ENCODE measurements around the gene RAD23B.

The RAD23B gene

DNA sequence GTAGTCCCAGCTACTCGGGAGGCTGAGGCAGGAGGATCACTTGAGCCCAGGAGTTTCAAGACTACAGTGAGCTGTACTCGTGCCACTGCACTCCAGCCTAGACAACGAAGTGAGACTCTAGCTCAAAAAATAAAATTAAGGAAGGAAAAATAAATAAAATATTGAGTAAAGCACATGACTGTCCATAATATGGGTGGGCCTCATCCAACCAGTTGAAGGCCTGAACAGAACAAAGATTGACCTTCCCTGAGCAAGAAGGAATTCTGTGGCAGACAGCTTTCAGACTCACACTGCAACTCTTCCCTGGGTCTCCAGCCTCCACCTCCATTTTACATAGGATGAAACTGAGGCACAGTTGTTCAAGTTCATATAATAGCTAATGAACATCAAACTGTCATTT, 72.3 kb downstream of the RAD23B start:
- FAIRE-seq, result no peak
- no peak for DNase-seq (ENCODE audit: insufficient read length, low spot score)
- no peak for TF ChIP-seq POU2F2 (IDR thresholded peaks at IDR 0.05; ENCODE audit: low read depth, low read length)
- TF ChIP-seq PAX5 (IDR thresholded peaks at IDR 0.05; ENCODE audit: insufficient read depth, low read length, severe bottlenecking), result no peak
- no peak for TF ChIP-seq TAF1 (IDR thresholded peaks at IDR 0.05; ENCODE audit: low read depth, low read length)
- TF ChIP-seq POLR2AphosphoS5 (IDR thresholded peaks at IDR 0.05; ENCODE audit: low read depth, low read length), result no peak
- no peak for TF ChIP-seq SPI1 (IDR thresholded peaks at IDR 0.05; ENCODE audit: low read depth, low read length)
- TF ChIP-seq POLR2A (IDR thresholded peaks at IDR 0.05; ENCODE audit: low read depth, low read length), result no peak

GRCh38 chr9:107358986-107359385, 75.9 kb downstream of the RAD23B start:
- DNase-seq (ENCODE audit: insufficient read length, low spot score) (no peak), FAIRE-seq (no peak)

DNA sequence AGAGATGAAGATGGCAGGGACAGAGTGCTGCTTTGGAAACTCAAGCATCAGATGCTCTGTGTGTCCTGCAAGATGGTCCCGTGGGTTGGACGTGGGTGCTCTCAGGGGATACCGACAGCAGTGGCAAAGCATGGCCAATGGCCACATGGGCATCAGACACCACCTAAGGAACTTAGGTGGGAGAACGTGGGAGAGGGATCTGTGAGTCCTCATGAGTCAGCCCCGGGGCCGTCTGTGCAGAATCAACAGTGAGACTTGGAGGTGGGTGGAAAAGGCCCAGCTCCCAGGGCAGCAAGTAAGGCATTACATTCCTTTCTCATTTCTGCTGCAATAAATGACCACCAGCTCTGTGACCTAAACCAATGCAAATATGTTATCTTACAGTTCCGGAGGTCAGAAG, 77.0 kb downstream of the RAD23B start:
- no peak for FAIRE-seq
- DNase-seq (ENCODE audit: insufficient read length, low spot score), result no peak

More at GRCh38 chr9:107358986-107359385, 75.9 kb downstream of the RAD23B start:
- TF ChIP-seq POU2F2 (IDR thresholded peaks at IDR 0.05; ENCODE audit: low read depth, low read length) (no peak), SPI1 (IDR thresholded peaks at IDR 0.05; ENCODE audit: low read depth, low read length) (no peak)

DNA sequence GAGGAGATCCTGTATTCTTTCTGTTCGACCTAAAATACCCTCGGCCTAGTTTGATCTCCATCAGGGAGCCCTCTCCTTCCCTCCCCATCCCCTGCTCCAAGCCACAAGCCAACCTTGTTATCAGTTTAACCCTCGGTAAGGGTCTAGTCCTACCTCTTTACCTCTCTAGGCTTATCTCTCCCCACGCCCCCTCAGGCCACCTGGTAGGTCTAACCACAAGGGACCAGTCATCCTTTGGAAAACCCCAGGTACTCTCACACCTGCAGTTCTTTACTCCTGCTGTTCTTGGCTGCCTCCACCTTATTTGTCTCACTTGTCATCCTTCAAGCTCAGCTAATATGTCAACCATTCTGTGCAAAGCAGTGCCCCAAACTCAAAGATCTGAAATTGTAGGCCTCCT, 78.7 kb downstream of the RAD23B start:
- TF ChIP-seq TAF1 (IDR thresholded peaks at IDR 0.05; ENCODE audit: low read depth, low read length) (no peak), POLR2AphosphoS5 (IDR thresholded peaks at IDR 0.05; ENCODE audit: low read depth, low read length) (no peak), PAX5 (IDR thresholded peaks at IDR 0.05; ENCODE audit: insufficient read depth, low read length, severe bottlenecking) (no peak), POLR2A (IDR thresholded peaks at IDR 0.05; ENCODE audit: low read depth, low read length) (no peak)
- FAIRE-seq (no peak), DNase-seq (ENCODE audit: insufficient read length, low spot score) (no peak)

More for the DNA sequence above, 77.0 kb downstream of the RAD23B start:
- TF ChIP-seq TAF1 (IDR thresholded peaks at IDR 0.05; ENCODE audit: low read depth, low read length), result no peak
- no peak for TF ChIP-seq POU2F2 (IDR thresholded peaks at IDR 0.05; ENCODE audit: low read depth, low read length)
- TF ChIP-seq SPI1 (IDR thresholded peaks at IDR 0.05; ENCODE audit: low read depth, low read length), result no peak
- TF ChIP-seq POLR2AphosphoS5 (IDR thresholded peaks at IDR 0.05; ENCODE audit: low read depth, low read length), result no peak
- no peak for TF ChIP-seq PAX5 (IDR thresholded peaks at IDR 0.05; ENCODE audit: insufficient read depth, low read length, severe bottlenecking)
- TF ChIP-seq POLR2A (IDR thresholded peaks at IDR 0.05; ENCODE audit: low read depth, low read length), result no peak

GRCh38 chr9:107363516-107364152, 80.6 kb downstream of the RAD23B start:
- DNase-seq (ENCODE audit: insufficient read length, low spot score), result no peak
- TF ChIP-seq POLR2AphosphoS5 (IDR thresholded peaks at IDR 0.05; ENCODE audit: low read depth, low read length), result no peak
- TF ChIP-seq SPI1 (IDR thresholded peaks at IDR 0.05; ENCODE audit: low read depth, low read length), result no peak
- no peak for TF ChIP-seq TAF1 (IDR thresholded peaks at IDR 0.05; ENCODE audit: low read depth, low read length)
- TF ChIP-seq PAX5 (IDR thresholded peaks at IDR 0.05; ENCODE audit: insufficient read depth, low read length, severe bottlenecking), result no peak
- no peak for TF ChIP-seq POLR2A (IDR thresholded peaks at IDR 0.05; ENCODE audit: low read depth, low read length)
- TF ChIP-seq POU2F2 (IDR thresholded peaks at IDR 0.05; ENCODE audit: low read depth, low read length), result no peak
- FAIRE-seq, result no peak

DNA sequence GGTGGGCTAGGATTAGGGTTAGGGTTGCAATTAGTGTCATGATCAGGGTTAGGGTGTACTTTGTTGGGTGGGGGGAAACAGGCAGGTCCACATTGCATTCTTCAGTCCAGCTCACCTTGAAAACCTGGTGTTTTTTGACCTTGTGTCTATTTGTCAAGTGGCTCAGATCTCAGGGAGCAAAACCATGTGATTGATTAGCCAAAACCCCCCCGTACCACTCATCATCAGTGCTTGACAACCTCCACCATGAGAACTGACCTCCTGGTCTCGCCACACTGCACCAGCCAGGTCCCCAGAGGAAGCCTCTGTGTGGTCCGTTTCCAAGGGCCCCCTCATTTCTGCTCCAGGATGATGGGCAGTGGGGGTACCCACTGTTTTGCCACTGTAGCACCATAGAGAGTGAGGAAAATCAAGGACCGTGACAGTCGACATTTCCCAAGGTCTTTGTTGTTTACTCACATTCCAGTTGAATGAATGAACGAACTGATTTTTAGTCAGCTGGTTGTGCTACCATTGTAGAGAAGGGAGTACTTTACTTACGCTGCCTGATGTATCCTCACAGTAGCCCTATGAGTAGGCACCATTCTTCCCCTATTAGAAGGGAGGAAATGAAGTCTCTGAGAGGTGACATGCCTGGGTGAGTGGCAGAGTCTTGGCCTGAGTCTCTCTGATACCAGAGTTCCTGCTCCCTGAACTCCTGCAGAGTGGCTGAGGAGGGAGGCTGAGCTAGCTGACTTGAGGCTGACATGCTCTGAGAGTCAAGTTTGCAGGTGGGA, 84.8 kb downstream of the RAD23B start:
- TF ChIP-seq POLR2AphosphoS5 (IDR thresholded peaks at IDR 0.05; ENCODE audit: low read depth, low read length) (no peak), POLR2A (IDR thresholded peaks at IDR 0.05; ENCODE audit: low read depth, low read length) (no peak), PAX5 (IDR thresholded peaks at IDR 0.05; ENCODE audit: insufficient read depth, low read length, severe bottlenecking) (no peak), SPI1 (IDR thresholded peaks at IDR 0.05; ENCODE audit: low read depth, low read length) (no peak), TAF1 (IDR thresholded peaks at IDR 0.05; ENCODE audit: low read depth, low read length) (no peak), POU2F2 (IDR thresholded peaks at IDR 0.05; ENCODE audit: low read depth, low read length) (no peak)
- DNase-seq (ENCODE audit: insufficient read length, low spot score), result no peak
- FAIRE-seq, result no peak

DNA sequence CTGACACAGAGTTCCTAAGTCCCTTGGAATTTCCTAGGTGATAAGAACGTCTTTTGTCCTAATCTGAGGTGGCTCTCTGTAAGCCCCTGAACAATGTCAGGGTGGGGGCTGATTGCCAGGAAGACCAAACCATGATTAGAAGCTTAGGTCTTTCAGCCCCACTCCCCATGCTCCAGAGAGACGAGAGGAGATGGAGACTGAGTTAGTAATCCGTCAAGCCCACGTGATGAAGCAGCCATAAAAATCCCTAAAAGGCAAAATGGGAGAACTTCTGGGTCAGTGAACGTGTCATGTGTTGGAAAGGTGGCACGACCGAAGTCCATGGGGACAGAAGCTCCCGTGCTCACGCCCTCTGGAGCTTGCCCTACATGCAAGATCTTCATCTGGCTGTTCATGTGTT, 85.6 kb downstream of the RAD23B start:
- FAIRE-seq (no peak), DNase-seq (ENCODE audit: insufficient read length, low spot score) (no peak)
- no peak for TF ChIP-seq SPI1 (IDR thresholded peaks at IDR 0.05; ENCODE audit: low read depth, low read length)
- no peak for TF ChIP-seq TAF1 (IDR thresholded peaks at IDR 0.05; ENCODE audit: low read depth, low read length)
- TF ChIP-seq POLR2AphosphoS5 (IDR thresholded peaks at IDR 0.05; ENCODE audit: low read depth, low read length), result no peak
- TF ChIP-seq POLR2A (IDR thresholded peaks at IDR 0.05; ENCODE audit: low read depth, low read length), result no peak
- TF ChIP-seq POU2F2 (IDR thresholded peaks at IDR 0.05; ENCODE audit: low read depth, low read length), result no peak
- TF ChIP-seq PAX5 (IDR thresholded peaks at IDR 0.05; ENCODE audit: insufficient read depth, low read length, severe bottlenecking), result no peak

DNA sequence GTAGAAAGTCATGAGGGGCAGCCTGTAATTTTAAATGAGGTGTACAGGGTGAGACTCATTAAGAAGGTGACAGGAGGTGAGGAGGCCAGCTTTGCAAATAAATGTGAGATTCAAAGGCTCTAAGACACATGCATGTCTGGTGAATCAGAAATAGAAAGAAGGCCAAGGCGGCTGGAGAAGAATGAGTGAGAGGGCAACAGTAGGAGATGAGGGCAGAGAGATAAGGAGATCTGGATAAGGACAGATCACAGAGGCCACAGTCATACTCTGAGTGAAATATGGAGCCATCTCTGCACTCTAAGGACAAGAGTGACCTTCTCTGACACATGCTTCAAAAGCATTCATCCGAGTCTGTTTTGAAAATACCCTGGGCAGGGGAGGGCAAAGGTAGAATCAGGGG, 90.7 kb downstream of the RAD23B start:
- FAIRE-seq, result no peak
- DNase-seq (ENCODE audit: insufficient read length, low spot score), result no peak
- TF ChIP-seq POU2F2 (IDR thresholded peaks at IDR 0.05; ENCODE audit: low read depth, low read length) (no peak), SPI1 (IDR thresholded peaks at IDR 0.05; ENCODE audit: low read depth, low read length) (no peak), POLR2AphosphoS5 (IDR thresholded peaks at IDR 0.05; ENCODE audit: low read depth, low read length) (no peak), PAX5 (IDR thresholded peaks at IDR 0.05; ENCODE audit: insufficient read depth, low read length, severe bottlenecking) (no peak), POLR2A (IDR thresholded peaks at IDR 0.05; ENCODE audit: low read depth, low read length) (no peak), TAF1 (IDR thresholded peaks at IDR 0.05; ENCODE audit: low read depth, low read length) (no peak)

GRCh38 chr9:107375001-107375400, 91.9 kb downstream of the RAD23B start:
- DNase-seq (ENCODE audit: insufficient read length, low spot score) (no peak), FAIRE-seq (no peak)
- TF ChIP-seq SPI1 (IDR thresholded peaks at IDR 0.05; ENCODE audit: low read depth, low read length) (no peak), POU2F2 (IDR thresholded peaks at IDR 0.05; ENCODE audit: low read depth, low read length) (no peak), PAX5 (IDR thresholded peaks at IDR 0.05; ENCODE audit: insufficient read depth, low read length, severe bottlenecking) (no peak), TAF1 (IDR thresholded peaks at IDR 0.05; ENCODE audit: low read depth, low read length) (no peak), POLR2AphosphoS5 (IDR thresholded peaks at IDR 0.05; ENCODE audit: low read depth, low read length) (no peak), POLR2A (IDR thresholded peaks at IDR 0.05; ENCODE audit: low read depth, low read length) (no peak)

Measured in GM12891 (cell line).